Fibroblast of gingiva (primary cell): ENCODE results near the gene IGFL2.

Experiments
- DNase-seq: peaks from one replicate; pipeline ENCODE4 v3.0.0-alpha.2; 2011; ENCODE audit warnings: low read depth

The IGFL2 gene

GRCh38 chr19:46209051-46209450, 61.0 kb downstream of the IGFL2 start:
- no peak for DNase-seq

- no peak for DNase-seq
These were observed 61.4 kb downstream of the IGFL2 start for GRCh38 chr19:46209472-46209871.

GRCh38 chr19:46210669-46211068, 62.6 kb downstream of the IGFL2 start:
- no peak for DNase-seq
